Omental fat pad (tissue), 4 donors: ENCODE measurements around the gene SLC26A8. TPM values are rescaled to one million over a fixed set of nuclear protein-coding genes. Genes with fewer than 3 reads are reported as not detected.
"Not testable (repeated sequence)": the region's sequence is repeated elsewhere in the genome, so short reads cannot be mapped to it uniquely, and the experiment has no call there.

ENCODE experiments used
- ATAC-seq: fragments of 150-250 bp; one replicate; pipeline ENCODE4 v1.9.1; 2016; ENCODE audit warnings: mild to moderate bottlenecking, moderate library complexity; ENCODE audit not compliant: low FRiP score
- DNase-seq: peaks from one replicate; pipeline ENCODE4 v3.0.0-alpha.2; 2019; ENCODE audit warnings: low spot score
- total RNA-seq, 4 donors: library from RNA; depleted of rRNA; stranded (reverse); fragments of >200 nt; gene quantifications; one replicate each; pipeline ENCODE4 v1.1.0, GENCODE V29; 2016
- TF ChIP-seq, protein P1 (sequence below), 3 donors: fragments of 450-650 bp; IDR thresholded peaks; one replicate each; pipeline ENCODE4 v1.5.1; 2016 to 2017; ENCODE audit warnings: antibody characterized with exemption in 3 of 3, mild to moderate bottlenecking in 3 of 3, moderate library complexity in 2 of 3

Gene SLC26A8
- total RNA-seq, 4 donors from 2014 or later, result 0.12 to 3.3 (median 0.54) TPM

- TF ChIP-seq, protein P1, sequence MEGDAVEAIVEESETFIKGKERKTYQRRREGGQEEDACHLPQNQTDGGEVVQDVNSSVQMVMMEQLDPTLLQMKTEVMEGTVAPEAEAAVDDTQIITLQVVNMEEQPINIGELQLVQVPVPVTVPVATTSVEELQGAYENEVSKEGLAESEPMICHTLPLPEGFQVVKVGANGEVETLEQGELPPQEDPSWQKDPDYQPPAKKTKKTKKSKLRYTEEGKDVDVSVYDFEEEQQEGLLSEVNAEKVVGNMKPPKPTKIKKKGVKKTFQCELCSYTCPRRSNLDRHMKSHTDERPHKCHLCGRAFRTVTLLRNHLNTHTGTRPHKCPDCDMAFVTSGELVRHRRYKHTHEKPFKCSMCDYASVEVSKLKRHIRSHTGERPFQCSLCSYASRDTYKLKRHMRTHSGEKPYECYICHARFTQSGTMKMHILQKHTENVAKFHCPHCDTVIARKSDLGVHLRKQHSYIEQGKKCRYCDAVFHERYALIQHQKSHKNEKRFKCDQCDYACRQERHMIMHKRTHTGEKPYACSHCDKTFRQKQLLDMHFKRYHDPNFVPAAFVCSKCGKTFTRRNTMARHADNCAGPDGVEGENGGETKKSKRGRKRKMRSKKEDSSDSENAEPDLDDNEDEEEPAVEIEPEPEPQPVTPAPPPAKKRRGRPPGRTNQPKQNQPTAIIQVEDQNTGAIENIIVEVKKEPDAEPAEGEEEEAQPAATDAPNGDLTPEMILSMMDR (IDR thresholded peaks at IDR 0.05), result no peak
- ATAC-seq (no peak), DNase-seq (no peak)
Measured at GRCh38 chr6:36038120-36038876, 13.9 kb upstream of the SLC26A8 start.

- ATAC-seq (no peak), DNase-seq (no peak)
- TF ChIP-seq, protein P1 (IDR thresholded peaks at IDR 0.05), result no peak
Measured at GRCh38 chr6:36035225-36035624, 10.8 kb upstream of the SLC26A8 start.

DNA sequence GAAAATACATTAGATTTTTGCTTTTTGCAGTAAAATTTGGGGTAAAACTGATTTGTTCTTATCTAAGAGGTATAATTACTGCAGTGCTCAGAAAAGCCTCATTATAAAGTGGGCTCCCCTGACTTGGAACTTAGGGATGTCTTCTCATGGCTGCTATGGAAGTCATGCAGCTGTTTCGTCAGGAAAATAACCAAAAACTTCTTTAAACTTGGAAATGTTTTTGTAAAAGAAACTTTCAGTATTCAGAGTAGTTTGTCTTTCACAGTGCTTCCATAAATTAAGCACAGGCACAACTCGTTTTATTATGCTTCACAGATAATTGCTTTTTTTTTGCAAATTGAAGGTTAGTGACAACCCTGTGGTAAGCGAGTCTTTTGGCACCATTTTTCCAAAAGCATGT is 10.0 kb upstream of the SLC26A8 start:
- TF ChIP-seq, protein P1 (IDR thresholded peaks at IDR 0.05), result no peak
- DNase-seq (no peak), ATAC-seq (no peak)

- ATAC-seq (no peak), DNase-seq (no peak)
- TF ChIP-seq, protein P1 (IDR thresholded peaks at IDR 0.05), result no peak
Measured at GRCh38 chr6:36033935-36034334, 9.5 kb upstream of the SLC26A8 start.

- DNase-seq, ATAC-seq: not testable (repeated sequence)
Measured at GRCh38 chr6:36033144-36033543, 8.7 kb upstream of the SLC26A8 start.

DNA sequence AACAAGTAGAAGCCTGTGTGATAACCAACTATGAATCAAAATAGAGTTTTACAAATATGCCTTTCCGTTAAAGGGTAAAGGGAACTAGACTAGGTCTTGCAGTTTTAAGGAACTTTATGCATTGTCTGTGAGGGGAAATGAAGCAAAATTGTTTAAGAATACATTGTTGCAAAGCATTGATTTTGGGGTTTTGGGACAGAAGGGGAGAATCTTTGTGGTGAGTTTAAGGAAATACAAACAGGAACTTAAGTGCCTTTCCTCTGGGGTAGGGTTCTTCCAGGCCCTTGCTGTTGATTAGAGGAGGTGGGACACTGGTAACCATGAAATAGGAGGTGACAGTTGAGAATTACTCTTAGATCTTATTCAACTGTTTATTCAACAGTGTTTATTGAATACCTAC is 7.8 kb upstream of the SLC26A8 start:
- no peak for ATAC-seq
- no peak for DNase-seq
- TF ChIP-seq, protein P1 (IDR thresholded peaks at IDR 0.05), result no peak

GRCh38 chr6:36029464-36029863 is 5.0 kb upstream of the SLC26A8 start:
- TF ChIP-seq, protein P1 (IDR thresholded peaks at IDR 0.05), result no peak

More at GRCh38 chr6:36029464-36029863, 5.0 kb upstream of the SLC26A8 start:
- DNase-seq (no peak), ATAC-seq (no peak)
